Body of pancreas (tissue), 4 donors: Measurements from ENCODE around the gene PRPSAP2. TPM values are rescaled to one million over a fixed set of nuclear protein-coding genes. Genes with fewer than 3 reads are reported as not detected.
"Not testable (repeated sequence)": the region's sequence is repeated elsewhere in the genome, so short reads cannot be mapped to it uniquely, and the experiment has no call there.

Experiments
- ATAC-seq: fragments of 150-250 bp; one replicate; pipeline ENCODE4 v1.9.1; 2016
- DNase-seq, 4 donors: peaks; one replicate each; pipeline ENCODE4 v3.0.0-alpha.2; 2019
- H3K27ac ChIP-seq, 4 donors: fragments of 200-600 bp; sonication (generic); 1 replicate in 3 of 4; 2 replicates in 1 of 4; pipeline versions ENCODE4 v1.5.1 to v1.6.1; 2016 to 2019; ENCODE audit warnings: mild to moderate bottlenecking in 1 of 4, mixed read lengths in 1 of 4, moderate library complexity in 1 of 4
- H3K27me3 ChIP-seq, 2 donors: fragments of 200-600 bp; sonication (generic); one replicate each; pipeline ENCODE4 v1.6.0; 2016; ENCODE audit warnings: mild to moderate bottlenecking in 1 of 2
- H3K36me3 ChIP-seq, 2 donors: fragments of 200-600 bp; sonication (generic); replicated peaks in 1 of 2; 2 replicates each; pipeline ENCODE4 v1.5.1; 2016; ENCODE audit warnings: low read depth in 2 of 2; ENCODE audit not compliant: insufficient read depth in 1 of 2
- H3K4me1 ChIP-seq: fragments of 200-600 bp; sonication (generic); one replicate; pipeline ENCODE4 v1.6.0; 2016
- H3K4me3 ChIP-seq, 2 donors: fragments of 200-600 bp; sonication (generic); 1 replicate in 1 of 2; 2 replicates in 1 of 2; pipeline ENCODE4 v1.5.1; 2016 to 2019
- H3K9me3 ChIP-seq, 3 donors: fragments of 200-600 bp; sonication (generic); 1 replicate in 2 of 3; 2 replicates in 1 of 3; pipeline ENCODE4 v1.5.1; 2016
- POLR2A ChIP-seq, 3 donors: fragments of 450-650 bp; IDR thresholded peaks; one replicate each; pipeline ENCODE4 v1.6.1; 2016; ENCODE audit warnings: antibody characterized with exemption in 3 of 3, mild to moderate bottlenecking in 2 of 3
- WGBS, 2 donors: methylation state at CpG; one replicate each; pipeline ENCODE4 v1.1.5; 2017; 5-methylcytosine and 5-hydroxymethylcytosine counted together
- intact Hi-C: fragments of 100-400 bp; cut with DNase I; formaldehyde crosslinking; loops from one replicate; pipeline ENCODE4 v1.15.1; 2023
- total RNA-seq, 2 donors: library from RNA; depleted of rRNA; stranded (reverse); fragments of >200 nt; gene quantifications; one replicate each; pipeline ENCODE4 v1.1.0, GENCODE V29; 2016
- TF ChIP-seq, protein P1 (sequence below), 7 experiments: fragments of 450-650 bp in 4 of 7; fragments of 200-600 bp in 3 of 7; sonication (generic) in 3 of 7; IDR thresholded peaks; one replicate each; pipeline ENCODE4 v1.5.1; 2016 to 2019; ENCODE audit warnings: antibody characterized with exemption in 7 of 7

Gene PRPSAP2
- total RNA-seq, 2 donors from 2014 or later: 16.6 to 35.6 TPM

DNA sequence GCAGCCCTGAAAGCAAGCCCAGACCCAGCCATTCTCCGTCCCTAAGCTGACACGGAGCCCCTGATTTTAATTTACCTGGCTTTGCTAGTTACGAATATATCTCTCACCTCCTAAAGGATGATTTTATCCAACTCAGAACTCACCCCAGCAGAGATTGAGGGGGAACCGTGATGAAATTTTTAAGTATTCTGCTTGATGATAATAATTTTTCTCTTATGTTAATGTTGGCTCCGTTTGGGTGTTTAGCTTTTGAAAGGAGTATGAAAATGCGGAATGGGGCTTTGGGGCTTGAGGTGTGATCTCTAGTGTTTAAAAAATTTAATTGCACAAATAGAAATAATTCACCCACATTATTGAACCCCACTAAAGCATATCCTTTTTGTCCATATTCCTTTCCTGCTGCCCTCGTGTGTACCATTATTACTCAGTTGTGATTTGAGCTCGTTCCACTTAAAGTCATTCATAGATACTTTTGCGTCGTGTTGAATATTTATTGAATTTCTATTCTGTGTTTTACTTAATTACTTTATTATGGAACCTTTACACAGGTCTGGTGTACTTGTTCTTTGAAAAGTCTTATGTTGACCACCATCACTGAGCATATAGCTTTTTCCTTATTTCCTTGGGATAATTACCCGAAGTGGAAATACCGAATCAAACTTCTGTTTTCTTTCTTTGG is 775 bp downstream of the PRPSAP2 start:
- H3K27ac ChIP-seq: peak overlapping the region; percentile 52 to 94 (median 87)
- no peaks in the 10 kb centered on the region for H3K27me3 ChIP-seq
- WGBS, 2 donors: 4 to 5% methylated on average over 12 of the region's 12 CpGs
- no peaks in the 10 kb centered on the region for H3K9me3 ChIP-seq
- DNase-seq: no peak
- H3K36me3 ChIP-seq: no peaks in the 10 kb centered on the region
- no peak for ATAC-seq
- intact Hi-C loops: no loop called here
- peaks cover 29% of the 10 kb centered on the region for H3K4me1 ChIP-seq
- peak overlapping the region; percentile 46 to 90 for H3K4me3 ChIP-seq
- TF ChIP-seq, protein P1, sequence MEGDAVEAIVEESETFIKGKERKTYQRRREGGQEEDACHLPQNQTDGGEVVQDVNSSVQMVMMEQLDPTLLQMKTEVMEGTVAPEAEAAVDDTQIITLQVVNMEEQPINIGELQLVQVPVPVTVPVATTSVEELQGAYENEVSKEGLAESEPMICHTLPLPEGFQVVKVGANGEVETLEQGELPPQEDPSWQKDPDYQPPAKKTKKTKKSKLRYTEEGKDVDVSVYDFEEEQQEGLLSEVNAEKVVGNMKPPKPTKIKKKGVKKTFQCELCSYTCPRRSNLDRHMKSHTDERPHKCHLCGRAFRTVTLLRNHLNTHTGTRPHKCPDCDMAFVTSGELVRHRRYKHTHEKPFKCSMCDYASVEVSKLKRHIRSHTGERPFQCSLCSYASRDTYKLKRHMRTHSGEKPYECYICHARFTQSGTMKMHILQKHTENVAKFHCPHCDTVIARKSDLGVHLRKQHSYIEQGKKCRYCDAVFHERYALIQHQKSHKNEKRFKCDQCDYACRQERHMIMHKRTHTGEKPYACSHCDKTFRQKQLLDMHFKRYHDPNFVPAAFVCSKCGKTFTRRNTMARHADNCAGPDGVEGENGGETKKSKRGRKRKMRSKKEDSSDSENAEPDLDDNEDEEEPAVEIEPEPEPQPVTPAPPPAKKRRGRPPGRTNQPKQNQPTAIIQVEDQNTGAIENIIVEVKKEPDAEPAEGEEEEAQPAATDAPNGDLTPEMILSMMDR (IDR thresholded peaks at IDR 0.05): no peak
- TF ChIP-seq POLR2A (IDR thresholded peaks at IDR 0.05): no peak

DNA sequence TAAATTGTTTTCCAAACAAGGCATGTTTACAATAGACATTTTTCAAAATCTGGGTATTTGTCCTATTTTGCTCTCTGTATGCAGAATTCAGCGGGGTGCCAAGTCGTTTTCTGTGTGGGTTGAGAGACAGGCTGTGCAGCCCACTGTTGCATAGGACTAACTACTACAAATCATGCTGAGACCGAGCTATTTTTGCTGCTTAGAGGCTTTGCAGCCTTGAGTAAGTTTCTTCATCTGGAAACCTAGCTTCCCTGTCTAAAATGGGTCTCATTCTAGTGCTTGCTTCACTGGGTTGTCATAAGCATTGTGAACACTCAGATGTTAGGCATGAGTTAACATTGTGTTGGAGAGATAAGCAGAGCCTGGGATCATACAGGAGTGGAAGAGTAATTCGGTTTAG is 1.3 kb downstream of the PRPSAP2 start:
- DNase-seq (no peak), ATAC-seq (no peak)
- intact Hi-C loops: no loop called here
- no peaks in the 10 kb centered on the region for H3K9me3 ChIP-seq
- no peak for TF ChIP-seq POLR2A (IDR thresholded peaks at IDR 0.05)
- TF ChIP-seq, protein P1 (IDR thresholded peaks at IDR 0.05): no peak
- peak overlapping the region in 1 of 2 donors; percentile 0 for H3K4me3 ChIP-seq
- H3K27ac ChIP-seq: peak overlapping the region in 2 of 4 donors; percentile 12 to 94
- H3K36me3 ChIP-seq: no peaks in the 10 kb centered on the region
- no peaks in the 10 kb centered on the region for H3K27me3 ChIP-seq
- peaks cover 29% of the 10 kb centered on the region for H3K4me1 ChIP-seq
- WGBS, 2 donors: 24 to 29% methylated on average over 4 of the region's 4 CpGs

DNA sequence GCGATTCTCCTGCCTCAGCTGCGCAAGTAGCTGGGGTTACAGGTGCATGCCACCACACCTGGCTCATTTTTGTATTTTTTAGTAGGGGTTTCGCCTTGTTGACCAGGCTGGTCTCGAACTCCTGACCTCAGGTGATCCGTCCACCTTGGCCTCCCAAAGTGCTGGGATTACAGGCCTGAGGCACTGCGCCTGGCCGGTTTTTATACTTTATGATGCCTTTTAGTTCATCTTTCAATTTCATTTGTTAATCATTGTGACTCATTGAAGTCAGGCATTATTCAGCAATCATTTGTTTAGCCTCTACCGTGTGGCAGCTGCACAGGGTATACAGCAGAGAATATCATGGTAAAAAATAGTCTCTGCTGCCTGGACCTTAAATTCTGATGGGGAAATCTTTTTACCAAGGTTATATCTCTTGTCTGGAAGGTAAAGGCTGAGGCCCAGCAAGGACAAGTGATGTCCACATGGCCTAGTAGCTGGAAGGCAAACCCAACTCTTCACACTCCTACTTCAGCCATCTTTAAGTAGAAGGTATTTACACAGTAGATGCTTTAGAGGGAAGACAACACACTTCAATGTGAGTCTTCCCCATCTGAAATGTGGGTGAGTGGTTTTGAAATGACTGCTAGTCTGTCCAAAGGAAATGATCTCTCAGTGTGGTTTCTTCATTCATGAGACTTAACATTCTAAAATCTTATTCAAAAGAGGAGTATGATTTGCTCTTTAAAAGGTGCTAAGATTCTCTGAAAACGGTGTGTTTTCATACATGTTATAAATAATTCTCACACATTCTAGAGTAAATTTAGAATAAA is 2.4 kb downstream of the PRPSAP2 start:
- no peaks in the 10 kb centered on the region for H3K36me3 ChIP-seq
- no peak overlapping the region for H3K27ac ChIP-seq
- H3K9me3 ChIP-seq: no peaks in the 10 kb centered on the region
- H3K27me3 ChIP-seq: no peaks in the 10 kb centered on the region
- H3K4me3 ChIP-seq: no peak overlapping the region
- intact Hi-C loops: loop anchor here (10.0 kb wide), 1 partner anchor 54 kb away; no protein-coding TSS in a partner anchor
- ATAC-seq (no peak), DNase-seq (no peak)
- TF ChIP-seq, protein P1 (IDR thresholded peaks at IDR 0.05): no peak
- no peak for TF ChIP-seq POLR2A (IDR thresholded peaks at IDR 0.05)
- H3K4me1 ChIP-seq: peaks cover 28% of the 10 kb centered on the region
- WGBS, 2 donors: 88 to 92% methylated on average over 9 of the region's 9 CpGs

DNA sequence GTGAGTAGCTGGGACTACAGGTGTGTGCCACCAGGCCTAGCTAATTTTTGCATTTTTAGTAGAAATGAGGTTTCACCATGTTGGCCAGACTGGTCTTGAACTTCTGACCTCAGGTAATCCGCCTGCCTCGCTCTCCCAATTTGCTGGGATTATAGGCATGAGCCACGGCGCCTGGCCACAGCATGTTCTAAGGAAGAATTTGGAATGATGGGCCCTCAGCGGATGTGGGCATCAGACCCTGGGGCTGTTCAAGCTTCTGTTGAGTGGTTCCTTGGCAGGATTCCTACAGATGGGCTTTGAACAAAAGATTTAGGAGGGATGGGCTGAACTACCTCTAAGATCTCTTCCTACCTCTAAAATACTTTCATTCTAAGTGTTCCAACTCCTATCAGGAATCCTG is 4.1 kb downstream of the PRPSAP2 start:
- Histone ChIP-seq H3K9me3 (no peaks in the 10 kb centered on the region), H3K27ac (no peak overlapping the region), H3K27me3 (no peaks in the 10 kb centered on the region), H3K4me3 (no peak overlapping the region), H3K4me1 (peaks cover 16% of the 10 kb centered on the region), H3K36me3 (peaks cover 0 to 4% of the 10 kb centered on the region in 2 donors)
- 85 to 100% methylated on average over 4 to 5 of the region's 5 CpGs for WGBS, 2 donors
- ATAC-seq (no peak), DNase-seq (no peak)
- TF ChIP-seq POLR2A (IDR thresholded peaks at IDR 0.05): no peak
- TF ChIP-seq, protein P1 (IDR thresholded peaks at IDR 0.05): no peak
- intact Hi-C loops: loop anchor here (10.0 kb wide), 1 partner anchor 53 kb away; no protein-coding TSS in a partner anchor

DNA sequence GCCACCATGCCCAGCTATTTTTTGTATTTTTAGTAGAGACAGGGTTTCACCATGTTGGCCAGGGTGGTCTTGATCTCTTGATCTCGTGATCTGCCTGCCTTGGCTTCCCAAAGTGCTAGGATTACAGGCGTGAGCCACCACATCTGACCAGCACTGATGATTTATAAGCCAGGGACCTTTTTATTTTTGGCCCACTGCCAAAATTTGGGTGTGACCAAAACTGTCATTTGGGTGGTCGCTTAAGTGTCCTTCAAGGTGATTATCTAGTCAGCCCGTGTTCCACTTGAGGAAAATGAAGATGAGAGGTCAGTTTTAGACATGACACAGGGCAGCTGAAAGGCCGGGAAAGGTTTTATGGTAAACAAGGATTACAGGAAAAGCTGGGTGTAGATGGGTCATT is 7.1 kb downstream of the PRPSAP2 start:
- H3K9me3 ChIP-seq, H3K36me3 ChIP-seq, ATAC-seq, H3K27ac ChIP-seq, DNase-seq, H3K27me3 ChIP-seq, H3K4me3 ChIP-seq, H3K4me1 ChIP-seq: not testable (repeated sequence)
- 53 to 68% methylated on average over 5 of the region's 5 CpGs for WGBS, 2 donors
- intact Hi-C loops: loop anchor here (10.0 kb wide), 1 partner anchor 50 kb away; no protein-coding TSS in a partner anchor
